WERI-Rb-1 (cell line): Measurements from ENCODE around the gene APLP2.

ENCODE experiments used
- DNase-seq: peaks from one replicate; pipeline ENCODE4 v3.0.0-alpha.2; 2020
- H3K27ac ChIP-seq: fragments of 250-450 bp; sonication (Bioruptor Pico); 2 replicates; pipeline ENCODE4 v1.5.1; 2020; ENCODE audit warnings: mild to moderate bottlenecking, moderate library complexity
- H3K27me3 ChIP-seq: fragments of 250-450 bp; sonication (Bioruptor Pico); 2 replicates; pipeline ENCODE4 v1.5.1; 2021; ENCODE audit warnings: mild to moderate bottlenecking, low read depth, moderate library complexity; ENCODE audit not compliant: insufficient read depth, severe bottlenecking
- H3K36me3 ChIP-seq: fragments of 250-450 bp; sonication (Bioruptor Pico); 2 replicates; pipeline ENCODE4 v1.5.1; 2020; ENCODE audit warnings: mild to moderate bottlenecking, moderate library complexity
- H3K4me3 ChIP-seq: 2 replicates; pipeline ENCODE4 v1.5.1; 2011; ENCODE audit warnings: low read depth, mild to moderate bottlenecking, control low read depth, low read length
- H3K9me3 ChIP-seq: fragments of 250-450 bp; sonication (Bioruptor Pico); 2 replicates; pipeline ENCODE4 v1.5.1; 2021; ENCODE audit warnings: mild to moderate bottlenecking, moderate library complexity; ENCODE audit not compliant: severe bottlenecking
- CTCF ChIP-seq: IDR thresholded peaks from 2 replicates; pipeline ENCODE4 v1.5.1; 2011; ENCODE audit warnings: low read depth, mild to moderate bottlenecking, control low read depth, inconsistent platforms, low read length

Gene APLP2

DNA sequence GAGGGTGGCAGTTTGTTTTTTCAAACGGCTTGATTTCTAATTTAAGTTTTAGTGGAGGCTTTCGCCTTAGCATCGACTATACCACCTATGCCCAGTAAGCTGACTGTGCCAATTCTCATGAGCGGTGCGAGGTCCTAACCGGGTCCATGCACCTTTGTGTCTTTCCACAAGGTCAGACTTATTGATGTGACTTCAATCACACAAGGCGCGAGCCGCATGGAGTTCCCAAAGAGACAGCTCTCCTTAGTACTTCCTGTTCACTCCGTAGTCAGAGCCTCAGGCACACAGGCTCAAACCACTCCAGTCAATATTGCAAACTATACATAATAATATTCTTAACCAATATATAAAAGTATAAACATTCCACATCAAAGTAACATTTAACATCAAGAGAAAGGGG, 108.1 kb downstream of the APLP2 start:
- TF ChIP-seq CTCF: no peak
- H3K9me3 ChIP-seq: no peaks in the 10 kb centered on the region
- no peaks in the 10 kb centered on the region for H3K36me3 ChIP-seq
- DNase-seq: no peak
- H3K27ac ChIP-seq: no peak overlapping the region
- no peaks in the 10 kb centered on the region for H3K27me3 ChIP-seq
- no peak overlapping the region for H3K4me3 ChIP-seq

DNA sequence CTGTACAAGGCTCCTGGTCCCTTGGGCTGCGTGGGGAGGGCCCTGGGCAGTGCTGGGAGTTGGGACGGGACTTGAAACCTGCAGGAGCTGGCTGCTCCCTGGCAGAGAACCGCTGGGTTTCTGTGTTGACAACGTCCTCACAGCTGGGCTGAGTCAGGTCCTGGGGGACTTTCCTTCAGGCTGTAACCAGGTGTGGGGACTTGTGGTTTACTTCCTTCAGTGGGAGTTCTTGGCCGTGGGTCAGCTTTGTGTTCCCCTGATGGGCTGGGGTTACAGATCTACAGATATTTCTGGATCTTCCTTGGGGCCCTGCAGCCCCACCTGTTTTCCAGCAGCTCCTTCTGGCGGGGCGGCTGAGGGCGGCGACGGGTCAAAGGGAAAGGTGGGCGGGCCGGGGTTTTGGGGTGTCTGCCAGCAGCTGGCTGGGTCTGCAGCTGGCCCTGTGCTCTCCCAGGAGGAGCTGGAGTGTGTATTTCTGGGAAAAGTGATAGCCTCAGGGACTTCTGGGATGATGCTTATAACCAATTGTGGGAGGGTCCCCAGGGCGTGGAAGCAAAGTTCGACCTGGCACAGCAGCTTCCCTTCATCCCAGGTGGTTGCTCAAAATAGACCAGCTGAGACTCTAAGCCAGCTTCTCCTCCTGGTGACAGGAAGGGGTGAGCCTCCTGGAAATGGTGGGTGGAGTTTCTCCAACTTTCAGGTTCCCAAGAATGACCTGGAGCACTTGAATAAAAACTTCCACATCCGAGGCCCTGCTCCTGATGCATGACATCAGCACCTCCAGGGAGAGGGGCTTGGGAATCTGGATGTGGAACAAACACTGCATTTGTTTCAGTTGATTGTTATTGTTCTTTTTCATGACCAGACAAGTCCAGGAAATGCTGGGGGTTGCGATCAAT, 109.0 kb downstream of the APLP2 start:
- Histone ChIP-seq H3K9me3 (no peaks in the 10 kb centered on the region), H3K4me3 (no peak overlapping the region), H3K27ac (no peak overlapping the region), H3K27me3 (no peaks in the 10 kb centered on the region), H3K36me3 (no peaks in the 10 kb centered on the region)
- no peak for DNase-seq
- TF ChIP-seq CTCF: no peak

DNA sequence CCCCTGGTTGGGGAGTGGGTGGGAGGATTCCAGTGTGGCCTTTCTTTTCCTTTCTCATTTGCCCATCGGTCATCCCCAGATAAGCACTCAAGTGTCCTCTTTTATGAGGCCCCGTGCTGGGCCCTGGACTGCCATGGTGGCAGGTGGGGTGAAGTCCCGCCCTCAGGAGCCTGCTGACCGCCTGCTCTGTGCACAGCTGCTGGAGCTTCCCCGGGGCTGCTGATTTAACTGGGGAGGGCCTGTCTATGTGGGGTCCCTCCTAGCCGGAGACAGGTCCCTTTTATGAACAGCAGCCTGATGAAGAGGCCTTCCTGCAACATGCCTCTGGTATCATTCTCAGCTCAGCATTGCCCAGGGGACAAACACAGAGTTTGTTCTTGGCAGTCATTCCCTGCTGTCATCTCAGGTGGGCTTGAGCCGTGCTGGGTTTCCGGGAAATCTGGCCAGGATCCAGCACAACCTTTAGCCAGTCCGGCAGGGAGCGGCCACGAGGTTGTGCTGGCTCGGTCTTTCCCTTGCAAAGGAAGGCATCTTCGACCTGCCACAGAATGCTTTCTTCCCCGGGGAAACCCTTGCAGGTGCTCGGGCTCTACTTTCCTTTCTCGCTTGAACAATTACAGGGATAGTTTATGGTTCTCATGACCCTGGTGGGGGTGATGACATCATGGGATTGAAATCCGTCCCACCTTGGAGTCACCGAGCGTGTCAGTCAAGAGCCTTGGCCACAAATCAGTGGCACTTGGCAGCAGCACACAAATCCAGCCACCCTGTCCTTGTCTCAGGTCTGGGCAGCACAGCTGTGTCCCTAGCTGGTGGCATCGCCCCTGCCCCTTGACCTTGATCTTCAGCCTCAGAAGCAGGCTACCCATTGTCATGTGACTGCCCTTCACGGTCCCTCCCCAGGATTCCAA, 110.0 kb downstream of the APLP2 start:
- DNase-seq: no peak
- TF ChIP-seq CTCF: no peak
- Histone ChIP-seq H3K9me3 (no peaks in the 10 kb centered on the region), H3K27me3 (no peaks in the 10 kb centered on the region), H3K27ac (no peak overlapping the region), H3K4me3 (no peak overlapping the region), H3K36me3 (no peaks in the 10 kb centered on the region)

GRCh38 chr11:130180491-130180890, 110.8 kb downstream of the APLP2 start:
- no peak for TF ChIP-seq CTCF
- no peak overlapping the region for H3K4me3 ChIP-seq
- H3K27ac ChIP-seq: no peak overlapping the region
- no peak for DNase-seq
- no peaks in the 10 kb centered on the region for H3K36me3 ChIP-seq
- no peaks in the 10 kb centered on the region for H3K9me3 ChIP-seq
- H3K27me3 ChIP-seq: no peaks in the 10 kb centered on the region

GRCh38 chr11:130180896-130181294, 111.2 kb downstream of the APLP2 start:
- H3K27me3 ChIP-seq: no peaks in the 10 kb centered on the region
- no peak overlapping the region for H3K4me3 ChIP-seq
- no peak for TF ChIP-seq CTCF
- H3K36me3 ChIP-seq: no peaks in the 10 kb centered on the region
- no peak for DNase-seq
- H3K27ac ChIP-seq: no peak overlapping the region
- no peaks in the 10 kb centered on the region for H3K9me3 ChIP-seq
